HG02870 (cell line): ENCODE results near the gene RAB8A.
"Not testable (repeated sequence)": the region's sequence is repeated elsewhere in the genome, so short reads cannot be mapped to it uniquely, and the experiment has no call there.

ENCODE experiments used
- ATAC-seq: cut with Tn5 transposase; IDR thresholded peaks from one replicate; pipeline ENCODE4 v1.9.1; 2021; ENCODE audit warnings: mild to moderate bottlenecking, moderate library complexity; ENCODE audit not compliant: unreplicated experiment

The RAB8A gene

GRCh38 chr19:16167055-16167454 is 55.4 kb downstream of the RAB8A start:
- no peak for ATAC-seq

DNA sequence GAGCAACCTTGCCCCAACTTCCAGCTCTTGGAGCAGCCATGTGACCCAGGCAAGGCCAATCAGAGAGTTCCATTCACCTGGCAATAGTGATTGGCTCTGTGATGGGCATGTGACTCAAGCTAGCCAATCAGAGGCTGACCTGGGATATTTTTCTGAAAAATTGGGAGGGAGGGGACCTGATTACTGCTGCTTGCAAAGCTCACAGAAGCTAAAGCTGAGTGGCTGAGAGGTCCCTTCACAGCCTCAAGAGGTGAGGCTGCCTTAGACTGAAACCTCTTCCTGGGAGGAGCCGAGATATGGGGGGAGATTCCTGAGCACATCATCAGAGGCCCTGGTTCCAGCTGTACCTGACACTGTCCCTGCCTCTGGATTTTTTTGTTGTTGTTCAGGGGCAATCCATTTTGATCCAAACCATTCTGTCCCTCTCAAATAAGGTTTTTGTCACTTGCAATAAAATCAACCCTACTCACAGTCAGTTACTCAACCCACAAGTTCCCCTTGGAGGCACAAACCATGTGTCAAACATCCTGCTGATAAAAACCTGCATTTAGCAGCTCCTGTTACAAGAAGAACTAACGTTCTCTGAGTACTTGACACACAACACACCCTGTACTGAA is 56.9 kb downstream of the RAB8A start:
- ATAC-seq = no peak

DNA sequence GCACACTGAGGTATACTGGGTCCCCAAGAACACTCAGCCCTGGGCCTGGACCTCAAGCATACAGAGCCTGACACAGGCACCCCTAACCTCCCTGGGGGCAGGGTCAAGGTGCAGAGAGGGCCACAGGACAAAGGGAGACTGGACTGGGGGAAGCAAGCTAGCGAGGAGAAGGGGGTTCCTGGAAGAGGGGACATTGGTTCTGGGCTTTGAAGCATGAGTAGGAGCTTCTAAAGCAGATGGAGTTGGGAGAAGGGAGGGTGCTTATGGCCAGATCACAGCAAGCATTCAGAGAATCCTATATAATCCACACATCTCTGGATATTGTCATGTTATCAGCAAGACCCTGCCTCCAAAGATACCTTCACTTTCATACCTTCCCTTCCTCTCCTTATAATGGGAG is 58.4 kb downstream of the RAB8A start:
- ATAC-seq = no peak

- ATAC-seq = no peak
These were observed 64.3 kb downstream of the RAB8A start for GRCh38 chr19:16175954-16176353.

- ATAC-seq = not testable (repeated sequence)
These were observed 67.2 kb downstream of the RAB8A start for GRCh38 chr19:16178866-16179265.

DNA sequence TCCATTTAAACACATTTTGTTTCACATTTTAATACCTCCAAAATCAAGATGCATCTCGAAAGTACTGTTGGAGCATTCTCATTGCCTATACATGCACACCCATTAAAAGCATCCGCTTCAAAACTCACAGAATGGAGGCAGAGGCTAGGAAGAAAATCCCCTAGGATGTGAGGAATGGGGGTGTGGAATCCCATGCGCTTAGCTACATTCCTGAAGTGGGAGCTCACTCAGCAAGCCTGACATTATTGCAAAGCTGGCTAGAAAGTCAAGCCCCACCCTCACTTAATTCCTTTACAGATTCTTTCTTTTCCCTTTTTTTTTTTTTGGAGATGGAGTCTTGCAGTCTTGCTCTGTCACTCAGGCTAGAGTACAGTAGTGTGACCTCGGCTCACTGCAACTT is 68.9 kb downstream of the RAB8A start:
- ATAC-seq = no peak
